ENCODE measurements around the gene STK11.

Gene STK11

GRCh38 chr19:1262623-1263123 is 57.1 kb downstream of the STK11 start:
- no peak for DNase-seq

- no peak for DNase-seq
Observed at GRCh38 chr19:1263188-1263587, 57.6 kb downstream of the STK11 start.

DNA sequence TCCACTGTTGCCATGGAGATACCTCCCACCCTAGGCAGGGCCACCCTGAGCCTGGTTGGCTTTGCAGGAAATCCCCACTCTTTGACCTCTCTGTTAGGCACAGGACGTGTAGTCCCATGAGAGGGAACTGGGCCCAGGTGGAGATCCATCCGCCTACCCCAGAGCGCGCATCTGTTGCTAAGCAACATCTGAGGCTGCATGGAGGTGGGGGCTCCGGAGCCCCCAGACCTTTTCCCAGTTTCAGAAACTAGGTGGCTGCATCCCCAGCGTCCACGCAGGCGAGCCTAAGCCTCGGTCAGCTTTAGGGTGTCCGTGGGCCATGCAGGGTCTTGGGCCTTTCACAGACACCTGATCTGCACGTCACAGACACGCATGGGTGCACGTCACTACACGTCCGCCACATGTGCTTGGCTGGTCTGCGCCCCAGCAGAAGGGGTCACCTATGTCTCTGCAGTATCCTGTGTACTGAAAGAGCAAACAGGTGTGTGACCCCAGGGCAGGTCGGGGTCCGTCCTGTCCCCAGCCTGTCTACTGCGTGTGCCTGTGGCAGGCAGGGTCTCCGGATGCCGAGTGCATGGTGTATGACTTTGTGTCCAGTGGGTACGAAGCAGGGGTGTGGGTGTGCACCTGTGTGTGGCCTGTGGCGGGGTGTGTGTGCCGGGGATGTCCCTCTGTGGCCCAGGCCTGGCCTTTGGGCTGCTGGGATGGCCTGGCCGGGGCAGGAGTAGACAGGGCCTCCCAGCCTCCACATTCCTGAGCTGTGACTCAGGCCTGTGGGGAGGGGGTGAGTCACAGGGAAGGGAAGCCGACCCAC is 59.4 kb downstream of the STK11 start:
- no peak for DNase-seq

DNA sequence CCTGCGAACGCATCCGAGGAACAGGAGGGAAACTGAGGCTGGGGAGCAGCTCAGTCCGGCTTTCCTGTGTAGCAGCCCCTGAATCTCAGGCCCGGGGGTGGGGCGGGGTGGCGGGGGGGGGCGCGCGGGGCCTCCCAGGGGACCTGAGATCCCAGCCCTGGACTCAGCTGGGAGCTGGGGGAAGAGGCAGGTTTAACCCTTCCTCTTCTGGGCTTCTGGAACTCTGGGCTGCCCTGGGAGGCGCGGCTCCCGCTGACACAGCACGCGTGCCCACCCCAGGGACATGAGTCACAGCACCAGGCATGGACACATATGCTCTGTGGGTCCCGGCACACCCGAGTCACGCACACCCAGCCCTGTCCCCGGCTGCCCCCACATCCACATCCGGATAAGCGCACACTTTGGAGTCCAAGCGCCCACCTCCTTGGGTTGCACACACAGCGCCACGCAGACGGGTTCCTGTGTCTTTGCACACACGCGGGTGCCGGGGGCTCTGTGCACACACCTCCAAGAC is 60.1 kb downstream of the STK11 start:
- DNase-seq = peak; percentile 66

GRCh38 chr19:1266129-1266915 is 60.7 kb downstream of the STK11 start:
- peak; percentile 88 for DNase-seq

DNA sequence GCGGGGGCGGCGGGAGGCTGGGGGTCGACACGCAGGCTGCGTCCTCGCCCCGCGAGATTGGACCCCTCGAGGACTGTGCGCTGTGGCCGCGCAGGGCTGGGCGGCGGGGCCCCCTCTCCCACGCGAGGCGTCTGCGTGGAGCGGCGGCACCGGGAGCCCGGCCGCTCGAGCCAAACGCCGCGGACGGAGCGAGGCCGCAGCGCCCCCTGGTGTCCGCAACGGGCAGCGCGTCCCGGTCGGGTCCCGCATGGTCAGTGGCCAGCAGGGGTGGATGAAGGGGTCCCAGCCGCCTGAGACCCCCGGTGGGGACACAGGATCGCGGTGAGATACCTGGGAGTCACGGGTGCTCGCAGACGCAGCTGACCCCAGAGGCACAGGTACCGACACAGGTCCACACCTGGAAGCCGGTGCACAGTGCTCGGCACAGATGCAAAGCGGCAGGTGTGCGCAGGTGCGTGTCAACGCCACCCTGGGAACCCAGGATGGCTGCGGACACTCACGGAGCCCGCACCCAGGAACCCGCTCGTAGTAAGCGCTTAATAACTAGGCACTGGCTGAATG is 61.4 kb downstream of the STK11 start:
- peak; percentile 76 for DNase-seq

DNA sequence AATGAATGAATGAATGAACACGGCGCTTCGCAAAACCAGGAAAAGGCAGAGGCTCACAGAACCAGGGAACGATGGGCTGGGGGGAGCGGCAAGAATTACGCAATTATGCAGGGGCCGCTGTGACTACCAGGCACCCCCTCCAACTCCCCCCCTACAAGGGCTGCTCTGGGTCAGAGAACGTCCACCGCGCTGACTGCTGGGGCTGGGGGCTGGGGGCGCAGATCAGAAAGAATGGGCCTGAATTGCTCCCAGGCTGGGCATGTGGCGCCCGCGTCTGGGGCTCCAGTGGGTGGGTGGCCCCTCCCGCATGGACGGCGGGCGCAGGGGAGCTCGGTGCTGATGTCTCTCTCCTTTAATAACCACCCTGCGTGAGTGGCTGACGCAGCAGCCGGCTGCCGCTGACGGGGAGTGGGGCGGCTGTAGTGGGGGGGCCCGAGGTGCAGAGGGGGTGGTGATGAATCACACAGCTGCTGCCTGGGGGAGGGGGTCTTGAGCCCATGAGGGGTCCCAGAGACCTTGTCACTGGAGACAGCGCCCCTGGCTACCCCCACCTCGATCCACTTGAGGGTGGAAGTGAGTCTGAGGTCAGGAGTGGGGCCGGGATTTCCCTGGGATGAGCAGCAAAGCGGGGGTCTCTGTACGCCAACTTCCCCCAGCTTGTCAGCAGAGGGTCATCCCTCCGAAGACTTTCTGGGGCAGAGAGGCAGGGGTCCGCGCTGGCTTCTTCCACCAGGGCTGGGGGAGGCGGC is 62.1 kb downstream of the STK11 start:
- no peak for DNase-seq

GRCh38 chr19:1268226-1269064 is 62.9 kb downstream of the STK11 start:
- DNase-seq = no peak

DNA sequence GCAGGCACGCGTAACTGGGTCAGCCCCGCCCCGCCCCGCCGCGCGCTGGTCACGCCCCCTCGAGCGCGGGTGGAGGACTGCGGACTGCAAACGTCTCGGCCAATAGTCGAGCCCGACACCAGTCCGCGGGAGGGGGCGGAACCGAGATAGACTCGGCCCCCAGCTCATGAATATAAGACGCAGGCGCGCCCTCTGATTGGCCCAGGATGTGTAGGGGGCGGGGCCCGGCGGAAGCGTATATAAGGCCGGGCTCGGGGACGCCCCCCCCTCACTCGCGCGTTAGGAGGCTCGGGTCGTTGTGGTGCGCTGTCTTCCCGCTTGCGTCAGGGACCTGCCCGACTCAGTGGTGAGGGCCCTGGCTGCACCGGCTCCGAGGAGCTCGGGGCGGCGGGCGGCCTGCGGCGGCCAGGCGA is 63.5 kb downstream of the STK11 start, which contains the start of gene CIRBP:
TSS of gene CIRBP (plus strand) at position 268 of the 413 bp plus-strand sequence. CDS start 1,602 bp downstream, outside the sequence.
- peak; percentile 99 for DNase-seq

DNA sequence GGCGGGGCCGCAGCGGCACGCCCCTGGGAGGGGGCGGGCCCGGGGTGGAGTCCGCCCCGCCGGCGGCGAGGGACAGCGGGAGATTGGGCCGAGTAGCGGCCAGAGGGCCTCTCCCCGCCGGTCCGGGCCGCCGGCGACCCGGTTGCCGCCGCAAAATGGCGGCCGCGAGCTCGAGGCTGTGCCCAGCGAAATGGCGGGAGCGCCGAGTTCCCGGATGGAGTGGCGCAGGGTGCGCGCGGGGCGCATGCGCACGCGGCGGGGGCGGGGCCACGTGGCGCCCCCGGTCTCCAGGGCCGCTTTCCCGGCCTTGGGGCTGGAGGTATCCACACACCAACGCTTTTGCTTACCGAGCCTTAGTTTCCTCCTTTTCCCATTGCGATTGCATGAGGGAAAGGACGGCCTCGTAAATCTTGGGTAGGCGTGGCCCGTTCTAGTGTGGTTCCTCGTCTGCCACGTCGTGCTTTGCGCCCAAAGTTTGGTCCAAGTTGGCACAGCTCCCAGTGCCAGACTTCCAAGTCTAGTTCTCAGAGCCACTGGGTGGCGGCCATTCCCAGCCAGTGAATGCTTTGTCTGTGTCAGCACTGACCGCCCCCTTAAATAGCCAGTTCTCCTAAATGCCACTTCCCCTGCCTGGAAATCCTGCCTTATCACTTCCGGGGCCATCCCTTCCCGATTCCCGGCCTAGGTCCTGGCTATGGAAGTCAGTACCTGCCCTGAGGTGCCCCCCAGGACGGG is 64.1 kb downstream of the STK11 start:
- DNase-seq = peak; percentile 89

- no peak for DNase-seq
Observed at GRCh38 chr19:1270213-1270853, 64.8 kb downstream of the STK11 start.

DNA sequence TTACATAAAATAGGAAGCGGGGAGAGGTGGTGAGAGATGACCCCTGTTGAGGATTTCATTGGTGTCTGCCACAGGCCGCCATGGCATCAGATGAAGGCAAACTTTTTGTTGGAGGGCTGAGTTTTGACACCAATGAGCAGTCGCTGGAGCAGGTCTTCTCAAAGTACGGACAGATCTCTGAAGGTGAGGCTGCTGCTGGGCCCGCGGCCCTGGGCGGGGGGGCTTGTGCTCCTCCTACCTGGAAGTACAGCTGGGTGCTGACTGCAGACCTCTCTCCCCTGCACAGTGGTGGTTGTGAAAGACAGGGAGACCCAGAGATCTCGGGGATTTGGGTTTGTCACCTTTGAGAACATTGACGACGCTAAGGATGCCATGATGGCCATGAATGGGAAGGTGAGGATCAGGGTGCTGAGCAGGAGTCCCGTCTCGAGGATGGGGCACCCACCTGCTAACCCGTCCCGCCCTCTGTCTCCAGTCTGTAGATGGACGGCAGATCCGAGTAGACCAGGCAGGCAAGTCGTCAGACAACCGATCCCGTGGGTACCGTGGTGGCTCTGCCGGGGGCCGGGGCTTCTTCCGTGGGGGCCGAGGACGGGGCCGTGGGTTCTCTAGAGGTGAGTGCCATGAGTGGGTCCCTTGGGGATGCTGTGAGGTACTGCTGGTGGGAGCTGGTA is 65.4 kb downstream of the STK11 start:
- peak; percentile 8 for DNase-seq

DNA sequence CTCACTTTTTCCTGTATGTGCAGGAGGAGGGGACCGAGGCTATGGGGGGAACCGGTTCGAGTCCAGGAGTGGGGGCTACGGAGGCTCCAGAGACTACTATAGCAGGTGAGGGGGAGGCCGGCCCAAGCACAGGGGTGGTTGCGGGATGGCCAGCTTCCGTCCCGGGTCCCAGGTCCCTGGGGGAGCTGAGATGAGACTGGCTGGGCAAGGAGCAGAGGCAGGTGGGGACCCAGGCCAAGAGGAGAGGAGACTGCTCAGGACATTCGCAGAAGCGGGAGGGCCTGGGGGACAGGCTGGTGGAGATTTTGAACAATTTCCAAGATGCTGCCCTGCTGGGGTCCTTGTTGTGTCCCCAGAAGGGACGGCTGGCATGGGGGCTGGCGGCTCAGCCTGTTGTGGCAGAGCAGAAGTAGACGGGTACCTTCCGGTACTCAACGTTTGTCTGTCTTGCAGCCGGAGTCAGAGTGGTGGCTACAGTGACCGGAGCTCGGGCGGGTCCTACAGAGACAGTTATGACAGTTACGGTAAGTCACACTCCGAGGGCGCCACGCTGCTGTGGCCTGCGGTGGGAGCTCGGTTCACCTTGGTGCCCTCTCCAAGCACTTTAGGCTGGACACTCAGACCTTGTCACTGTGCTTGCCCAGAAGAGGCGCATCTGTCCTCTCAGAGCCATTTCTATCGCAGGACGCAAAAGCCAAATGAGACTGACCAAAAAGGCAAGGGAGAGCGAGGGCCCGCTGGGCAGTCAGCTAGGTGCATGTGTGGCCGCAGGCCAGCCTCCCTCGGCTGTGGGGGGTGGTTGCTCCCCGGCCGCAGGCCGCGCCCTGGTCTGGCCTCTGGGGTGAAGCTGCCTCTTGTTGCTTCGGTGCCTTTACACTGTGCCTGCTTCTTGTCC is 66.2 kb downstream of the STK11 start:
- DNase-seq = peak; percentile 4

- no peak for DNase-seq
Observed at GRCh38 chr19:1272423-1273262, 67.1 kb downstream of the STK11 start.

DNA sequence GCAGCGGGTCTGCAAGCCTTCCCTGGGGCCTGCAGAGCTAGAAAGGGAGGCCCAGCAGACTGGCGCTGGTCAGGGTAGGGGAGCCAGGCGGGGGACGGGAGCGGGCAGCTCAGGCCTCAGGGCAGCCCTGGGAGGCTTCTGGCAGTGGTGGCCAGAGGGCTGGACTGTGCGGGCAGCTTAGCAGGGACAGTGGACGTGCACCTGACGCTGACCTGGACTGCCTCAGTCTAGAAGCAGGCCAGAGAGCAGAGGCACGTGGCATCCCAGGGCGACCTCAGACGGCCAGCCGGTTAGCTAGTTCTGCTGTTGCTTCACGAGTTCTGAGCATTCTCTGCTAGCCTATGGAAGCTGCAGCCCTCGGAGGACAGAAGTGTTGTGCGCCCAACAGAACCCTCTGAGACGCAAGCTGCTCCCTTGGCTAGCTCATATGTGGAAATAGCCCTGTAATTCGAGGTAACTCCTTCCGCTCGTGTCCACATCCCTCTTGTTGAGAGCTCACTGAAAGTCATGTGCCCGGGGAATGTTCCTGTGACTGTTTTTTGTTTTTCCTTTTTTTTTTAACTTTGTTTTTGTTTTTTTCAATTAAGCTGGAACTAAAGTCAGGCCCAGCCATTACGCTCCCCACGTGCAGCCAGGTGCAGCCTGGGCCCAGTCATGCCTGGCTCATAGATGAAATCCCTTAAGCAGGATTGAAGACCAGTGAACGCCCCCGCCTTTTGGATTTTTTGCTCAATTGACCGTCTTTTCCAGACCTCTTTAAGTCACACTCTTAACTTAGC is 67.9 kb downstream of the STK11 start:
- DNase-seq = no peak

DNA sequence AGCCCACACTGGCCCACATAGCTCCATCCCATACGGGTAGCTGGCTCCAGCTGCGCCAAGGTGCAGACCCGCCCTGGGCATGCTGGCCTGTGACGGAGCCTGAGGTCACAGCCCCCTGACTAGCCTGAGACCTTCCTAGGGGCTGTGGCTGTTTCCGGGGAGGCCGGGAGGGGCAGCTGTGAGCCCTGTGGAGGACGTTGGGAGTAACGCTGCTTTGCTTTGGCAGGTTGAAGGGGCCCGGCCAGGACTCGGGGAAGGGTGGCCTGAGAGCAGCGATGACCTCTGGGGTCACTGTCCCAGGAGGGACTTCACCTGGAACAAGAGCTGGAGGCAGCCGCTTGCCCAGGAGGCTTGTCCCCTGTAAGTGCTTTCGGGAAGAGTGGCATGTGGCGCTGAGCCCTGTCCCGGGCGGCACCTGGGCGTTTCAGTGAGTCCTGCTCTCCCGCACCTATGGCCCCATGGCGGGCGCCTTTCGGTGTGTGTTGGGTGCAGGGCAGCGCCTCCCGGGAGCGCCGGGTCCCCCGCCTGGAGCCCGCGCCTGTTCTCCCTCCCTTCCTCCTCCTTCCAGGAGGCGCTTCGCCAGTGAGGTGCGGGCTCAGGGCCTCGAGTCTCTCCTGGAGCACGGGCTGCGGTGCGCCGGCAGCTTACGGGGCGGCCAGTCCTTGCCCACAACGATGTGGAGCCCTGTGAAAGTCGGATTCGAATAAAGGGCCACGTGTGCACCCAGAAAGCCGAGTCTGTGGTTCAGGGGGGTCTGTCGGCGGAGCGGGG is 68.7 kb downstream of the STK11 start:
- no peak for DNase-seq

All from CD4-positive, alpha-beta T cell treated with Interleukin-17A for 4 hours (primary cell).